CD14-positive monocyte (primary cell): Measurements from ENCODE around the gene APLP1. TPM values are rescaled to one million over a fixed set of nuclear protein-coding genes. Genes with fewer than 3 reads are reported as not detected.
A peak's percentile ranks its signal among the peaks of the same experiment; 100 is the strongest.

ENCODE experiments used
- DNase-seq, 3 donors: peaks; one replicate each; pipeline ENCODE4 v3.0.0-alpha.2; 2011 to 2022
- H2AFZ ChIP-seq: 2 replicates; pipeline ENCODE4 v1.6.0; 2012; ENCODE audit warnings: mild to moderate bottlenecking, low read depth, low read length, inconsistent platforms; ENCODE audit not compliant: insufficient read depth, poor library complexity, severe bottlenecking
- H3K27ac ChIP-seq, 2 donors: 1 replicate in 1 of 2; 2 replicates in 1 of 2; pipeline ENCODE4 v1.5.1; 2012 to 2013; ENCODE audit warnings: low read length in 2 of 2, control low read depth in 1 of 2, inconsistent platforms in 1 of 2, low read depth in 1 of 2, mild to moderate bottlenecking in 1 of 2
- H3K27me3 ChIP-seq, 2 donors: one replicate each; pipeline versions ENCODE4 v1.6.0 to v1.6.1; 2011 to 2013; ENCODE audit warnings: low read length in 2 of 2; ENCODE audit not compliant: control insufficient read depth in 2 of 2, insufficient read depth in 2 of 2
- H3K36me3 ChIP-seq, 2 donors: replicated peaks in 1 of 2; 1 replicate in 1 of 2; 2 replicates in 1 of 2; pipeline versions ENCODE4 v1.5.1 to v1.6.1; 2012 to 2013; ENCODE audit warnings: low read length in 2 of 2, control low read depth in 1 of 2, inconsistent platforms in 1 of 2, mild to moderate bottlenecking in 1 of 2; ENCODE audit not compliant: insufficient read depth in 2 of 2, control insufficient read depth in 1 of 2
- H3K4me1 ChIP-seq, 2 donors: 1 replicate in 1 of 2; 2 replicates in 1 of 2; pipeline versions ENCODE4 v1.5.1 to v1.6.1; 2012 to 2013; ENCODE audit warnings: low read length in 2 of 2, control low read depth in 1 of 2, inconsistent platforms in 1 of 2, mild to moderate bottlenecking in 1 of 2, moderate library complexity in 1 of 2; ENCODE audit not compliant: insufficient read depth in 2 of 2, control insufficient read depth in 1 of 2
- H3K4me2 ChIP-seq: replicated peaks from 2 replicates; pipeline ENCODE3; 2012; ENCODE audit warnings: low read length, moderate library complexity, mild to moderate bottlenecking; ENCODE audit not compliant: poor library complexity, severe bottlenecking; ENCODE audit errors: extremely low read depth
- H3K4me3 ChIP-seq, 3 experiments: fragments of 200-600 bp in 1 of 3; sonication (generic) in 1 of 3; replicated peaks in 1 of 3; 1 replicate in 2 of 3; 2 replicates in 1 of 3; pipeline ENCODE4 v1.5.1; 2011 to 2013; ENCODE audit warnings: low read length in 3 of 3, mild to moderate bottlenecking in 3 of 3, control low read depth in 2 of 3, low read depth in 2 of 3, inconsistent platforms in 1 of 3, moderate library complexity in 1 of 3
- H3K79me2 ChIP-seq: 2 replicates; pipeline ENCODE4 v1.6.0; 2012; ENCODE audit warnings: mild to moderate bottlenecking, control low read depth, inconsistent platforms, low read length, moderate library complexity; ENCODE audit not compliant: insufficient read depth
- H3K9ac ChIP-seq: 2 replicates; pipeline ENCODE4 v1.6.0; 2017; ENCODE audit warnings: low read length, mild to moderate bottlenecking; ENCODE audit not compliant: insufficient read depth, poor library complexity, severe bottlenecking
- H3K9me3 ChIP-seq, 2 donors: replicated peaks in 1 of 2; 1 replicate in 1 of 2; 2 replicates in 1 of 2; pipeline versions ENCODE4 v1.5.1 to v1.6.1; 2012 to 2013; ENCODE audit warnings: low read length in 2 of 2, control low read depth in 1 of 2; ENCODE audit not compliant: control insufficient read depth in 1 of 2, insufficient read depth in 1 of 2
- H4K20me1 ChIP-seq: 2 replicates; pipeline ENCODE4 v1.6.0; 2012; ENCODE audit warnings: mild to moderate bottlenecking, low read length, control low read depth, moderate library complexity; ENCODE audit not compliant: insufficient read depth
- H3K27ac Mint-ChIP-seq, 7 donors: one replicate each; pipeline ENCODE4 v1.8.0; 2020; ENCODE audit warnings: mild to moderate bottlenecking in 7 of 7, mixed read lengths in 7 of 7, moderate library complexity in 6 of 7, inconsistent platforms in 2 of 7
- H3K27me3 Mint-ChIP-seq, 3 donors: one replicate each; pipeline ENCODE4 v1.8.0; 2021 to 2022; ENCODE audit warnings: low read depth in 3 of 3, mild to moderate bottlenecking in 3 of 3, mixed read lengths in 3 of 3, moderate library complexity in 3 of 3, inconsistent platforms in 1 of 3
- H3K36me3 Mint-ChIP-seq, 2 donors: one replicate each; pipeline ENCODE4 v1.8.0; 2020; ENCODE audit warnings: mixed read lengths in 2 of 2, inconsistent platforms in 1 of 2, mild to moderate bottlenecking in 1 of 2
- H3K4me1 Mint-ChIP-seq: one replicate; pipeline ENCODE4 v1.8.0; 2020; ENCODE audit warnings: mild to moderate bottlenecking, mixed read lengths
- H3K4me3 Mint-ChIP-seq, 2 donors: one replicate each; pipeline ENCODE4 v1.8.0; 2020; ENCODE audit warnings: mild to moderate bottlenecking in 2 of 2, mixed read lengths in 2 of 2, moderate library complexity in 1 of 2
- H3K9me3 Mint-ChIP-seq, 7 donors: one replicate each; pipeline ENCODE4 v1.8.0; 2020 to 2022; ENCODE audit warnings: mixed read lengths in 7 of 7, mild to moderate bottlenecking in 6 of 7, moderate library complexity in 6 of 7, inconsistent platforms in 2 of 7
- WGBS: methylation state at CpG from one replicate; pipeline ENCODE4 v1.1.5; 2013; ENCODE audit warnings: missing lambda C conversion rate; ENCODE audit not compliant: insufficient coverage; 5-methylcytosine and 5-hydroxymethylcytosine counted together
- intact Hi-C, 2 donors: fragments of 100-400 bp; cut with micrococcal nuclease; formaldehyde crosslinking; loops; one replicate each; pipeline versions ENCODE4 v1.15.0 to v1.15.1; 2023
- polyA plus RNA-seq, 3 donors: library from polyadenylated mRNA; depleted of rRNA in 1 of 3; unstranded in 2 of 3; stranded (reverse) in 1 of 3; fragments of 300-500 nt in 2 of 3; fragments of >200 nt in 1 of 3; fragmentation: Illumina TruSeq in 2 of 3; gene quantifications; 1 replicate in 2 of 3; 2 replicates in 1 of 3; pipeline ENCODE4 v1.2.3, GENCODE V29; 2012 to 2021
- TF ChIP-seq, protein P1 (sequence below): fragments of 200-600 bp; IDR thresholded peaks from one replicate; pipeline ENCODE4 v1.8.0; 2022; ENCODE audit warnings: antibody characterized with exemption, mild to moderate bottlenecking

Gene APLP1
- polyA plus RNA-seq, 3 donors: not detected

DNA sequence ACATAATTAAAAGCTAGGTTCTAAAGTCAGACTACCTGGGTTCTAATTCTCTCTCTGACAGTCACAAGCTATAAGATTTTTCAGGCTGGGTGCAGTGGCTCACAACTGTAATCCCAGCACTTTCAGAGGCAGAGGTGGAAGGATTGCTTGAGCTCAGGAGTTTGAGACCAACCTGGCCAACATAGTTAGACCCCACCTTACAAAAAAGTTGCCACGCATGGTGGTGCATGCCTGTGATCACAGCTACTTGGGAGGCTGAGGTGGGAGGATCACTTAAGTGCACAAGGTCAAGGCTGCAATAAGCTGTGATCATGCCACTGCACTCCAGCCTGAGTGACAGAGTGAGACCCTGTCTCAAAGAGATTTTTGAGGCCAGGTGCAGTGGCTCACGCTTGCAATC, 26.0 kb downstream of the APLP1 start:
- peaks cover 75 to 88% of the 10 kb centered on the region in 2 donors for H3K36me3 ChIP-seq
- H2AFZ ChIP-seq: no peak overlapping the region
- no peaks in the 10 kb centered on the region for H3K9me3 ChIP-seq
- no peak overlapping the region for H3K9ac ChIP-seq
- peak overlapping the region in 2 of 7 donors; percentile 10 to 40 for H3K27ac Mint-ChIP-seq
- no peak overlapping the region for H3K4me2 ChIP-seq
- peaks cover 97% of the 10 kb centered on the region for H4K20me1 ChIP-seq
- peaks cover 75 to 87% of the 10 kb centered on the region in 2 donors for H3K36me3 Mint-ChIP-seq
- peaks cover 0 to 1% (median 0%) of the 10 kb centered on the region in 3 donors for H3K27me3 Mint-ChIP-seq
- WGBS: 86% methylated on average over 1 of the region's 2 CpGs
- intact Hi-C loops: no loop called here
- no peak for DNase-seq
- peaks cover 20% of the 10 kb centered on the region for H3K4me1 Mint-ChIP-seq
- H3K27me3 ChIP-seq: no peaks in the 10 kb centered on the region
- H3K4me1 ChIP-seq: peaks cover 14 to 25% of the 10 kb centered on the region in 2 donors
- TF ChIP-seq, protein P1, sequence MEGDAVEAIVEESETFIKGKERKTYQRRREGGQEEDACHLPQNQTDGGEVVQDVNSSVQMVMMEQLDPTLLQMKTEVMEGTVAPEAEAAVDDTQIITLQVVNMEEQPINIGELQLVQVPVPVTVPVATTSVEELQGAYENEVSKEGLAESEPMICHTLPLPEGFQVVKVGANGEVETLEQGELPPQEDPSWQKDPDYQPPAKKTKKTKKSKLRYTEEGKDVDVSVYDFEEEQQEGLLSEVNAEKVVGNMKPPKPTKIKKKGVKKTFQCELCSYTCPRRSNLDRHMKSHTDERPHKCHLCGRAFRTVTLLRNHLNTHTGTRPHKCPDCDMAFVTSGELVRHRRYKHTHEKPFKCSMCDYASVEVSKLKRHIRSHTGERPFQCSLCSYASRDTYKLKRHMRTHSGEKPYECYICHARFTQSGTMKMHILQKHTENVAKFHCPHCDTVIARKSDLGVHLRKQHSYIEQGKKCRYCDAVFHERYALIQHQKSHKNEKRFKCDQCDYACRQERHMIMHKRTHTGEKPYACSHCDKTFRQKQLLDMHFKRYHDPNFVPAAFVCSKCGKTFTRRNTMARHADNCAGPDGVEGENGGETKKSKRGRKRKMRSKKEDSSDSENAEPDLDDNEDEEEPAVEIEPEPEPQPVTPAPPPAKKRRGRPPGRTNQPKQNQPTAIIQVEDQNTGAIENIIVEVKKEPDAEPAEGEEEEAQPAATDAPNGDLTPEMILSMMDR: no peak
- peaks cover 0 to 2% (median 0%) of the 10 kb centered on the region in 7 donors for H3K9me3 Mint-ChIP-seq
- H3K79me2 ChIP-seq: peaks cover 72% of the 10 kb centered on the region
- H3K27ac ChIP-seq: no peak overlapping the region
- H3K4me3 ChIP-seq: no peak overlapping the region
- H3K4me3 Mint-ChIP-seq: no peak overlapping the region

DNA sequence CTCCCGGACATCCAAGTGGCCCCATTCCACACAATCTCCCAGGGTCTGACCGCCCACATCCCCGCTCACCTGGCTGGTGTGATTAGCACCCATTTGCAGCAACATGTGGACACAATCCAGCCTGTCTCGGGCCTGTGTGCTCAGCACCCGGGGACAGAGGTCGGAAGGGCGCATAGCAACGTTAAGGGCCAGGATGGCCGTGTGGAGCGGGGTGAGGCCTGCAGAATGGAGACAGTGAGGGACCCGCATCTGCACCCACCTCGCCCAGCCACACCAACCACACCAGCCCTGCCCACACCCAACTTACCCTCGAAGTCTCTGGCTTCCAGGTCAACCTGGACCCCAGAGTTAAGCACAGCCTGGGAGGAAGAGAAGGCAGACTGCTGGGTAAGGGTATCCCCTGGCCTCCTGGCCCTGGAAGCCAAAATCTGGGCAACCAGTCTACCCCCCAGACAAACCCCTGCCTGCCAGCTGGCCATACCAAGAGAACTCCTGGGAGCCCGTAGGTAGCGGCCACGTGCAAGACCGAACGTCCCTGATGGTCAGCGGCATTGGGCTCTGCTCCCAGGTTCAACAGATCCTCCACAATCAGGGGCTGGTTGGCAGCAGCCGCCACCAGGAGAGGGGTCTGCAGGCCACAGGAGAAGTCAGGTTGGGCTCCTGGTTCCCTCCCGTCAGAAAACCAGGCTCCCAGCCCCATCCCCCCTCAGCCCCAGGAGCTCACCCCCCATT, 27.7 kb downstream of the APLP1 start:
- Histone ChIP-seq H3K27ac (peak overlapping the region; percentile 7 to 31), H3K9ac (no peak overlapping the region), H3K36me3 (peaks cover 58 to 71% of the 10 kb centered on the region in 2 donors), H3K4me2 (no peak overlapping the region), H2AFZ (no peak overlapping the region), H3K79me2 (peaks cover 83% of the 10 kb centered on the region), H3K4me1 (peaks cover 18 to 29% of the 10 kb centered on the region in 2 donors), H3K9me3 (no peaks in the 10 kb centered on the region), H3K4me3 (peak overlapping the region in 1 of 3 experiments; percentile 99), H3K27me3 (no peaks in the 10 kb centered on the region), H4K20me1 (peaks cover 84% of the 10 kb centered on the region)
- Mint-ChIP-seq H3K36me3 (peaks cover 61 to 70% of the 10 kb centered on the region in 2 donors), H3K27me3 (no peaks in the 10 kb centered on the region), H3K4me1 (peaks cover 22% of the 10 kb centered on the region), H3K4me3 (peak overlapping the region in 1 of 2 donors; percentile 24), H3K27ac (peak overlapping the region in 3 of 7 donors; percentile 38 to 65 (median 55)), H3K9me3 (peaks cover 0 to 2% (median 0%) of the 10 kb centered on the region in 7 donors)
- no peak for DNase-seq
- TF ChIP-seq, protein P1: no peak
- WGBS: 97% methylated on average over 19 of the region's 21 CpGs
- intact Hi-C loops: no loop called here
